Heart left ventricle (tissue), 16 donors: Measurements from ENCODE around the gene EHD4. TPM values are rescaled to one million over a fixed set of nuclear protein-coding genes. Genes with fewer than 3 reads are reported as not detected.

Experiments used
- ATAC-seq, 4 donors: fragments of 200-7000 bp; cut with Tn5 transposase; one replicate each; pipeline ENCODE4 v1.9.1; 2020 to 2022; ENCODE audit warnings: moderate library complexity in 4 of 4, mild to moderate bottlenecking in 3 of 4, moderate number of reproducible peaks in 1 of 4
- DNase-seq, 5 donors: peaks; one replicate each; pipeline ENCODE4 v3.0.0-alpha.2; 2020
- H3K27ac ChIP-seq, 12 donors: fragments of 200-600 bp; sonication (generic) in 4 of 12; one replicate each; pipeline versions ENCODE4 v1.5.0 to v1.8.0; 2016 to 2022; ENCODE audit warnings: mild to moderate bottlenecking in 2 of 12
- H3K27me3 ChIP-seq, 9 donors: fragments of 200-600 bp; sonication (generic) in 2 of 9; one replicate each; pipeline versions ENCODE4 v1.5.1 to v1.8.0; 2016 to 2022; ENCODE audit warnings: mild to moderate bottlenecking in 3 of 9
- H3K36me3 ChIP-seq, 9 donors: fragments of 200-600 bp; sonication (generic) in 2 of 9; one replicate each; pipeline versions ENCODE4 v1.5.0 to v1.8.0; 2018 to 2022; ENCODE audit warnings: mild to moderate bottlenecking in 2 of 9
- H3K4me1 ChIP-seq, 12 donors: fragments of 200-600 bp; sonication (generic) in 4 of 12; one replicate each; pipeline versions ENCODE4 v1.5.0 to v1.8.0; 2016 to 2022; ENCODE audit warnings: mild to moderate bottlenecking in 3 of 12
- H3K4me3 ChIP-seq, 12 donors: fragments of 200-600 bp; sonication (generic) in 4 of 12; one replicate each; pipeline versions ENCODE4 v1.5.0 to v1.8.0; 2017 to 2022; ENCODE audit warnings: mild to moderate bottlenecking in 9 of 12, moderate library complexity in 4 of 12
- H3K9me3 ChIP-seq, 12 donors: fragments of 200-600 bp; sonication (generic) in 4 of 12; one replicate each; pipeline versions ENCODE4 v1.5.0 to v1.8.0; 2016 to 2022; ENCODE audit warnings: mild to moderate bottlenecking in 1 of 12
- POLR2A ChIP-seq, 2 donors: fragments of 450-650 bp; IDR thresholded peaks; one replicate each; pipeline ENCODE4 v1.6.1; 2017; ENCODE audit warnings: antibody characterized with exemption in 2 of 2, mild to moderate bottlenecking in 2 of 2, moderate library complexity in 2 of 2
- WGBS, 4 donors: extraction: QIAGEN DNeasy Blood & Tissue Kit in 2 of 4; methylation state at CpG; one replicate each; pipeline versions ENCODE4 v1.1.5 to v1.1.7; 2013 to 2018; 5-methylcytosine and 5-hydroxymethylcytosine counted together
- intact Hi-C, 10 donors: fragments of 100-400 bp; cut with DNase I; formaldehyde crosslinking; loops; one replicate each; pipeline versions ENCODE4 v1.11.1 to v1.14.2; 2022
- polyA plus RNA-seq, 2 donors: library from polyadenylated mRNA; stranded (reverse); fragments of 200-250 nt; gene quantifications; one replicate each; pipeline ENCODE4 v1.2.3, GENCODE V29; 2013
- total RNA-seq, 9 donors: library from RNA; depleted of rRNA in 2 of 9; stranded (reverse); fragments of >200 nt in 2 of 9; fragmentation: NEBNext Ultra II Directional in 3 of 9; extraction: Animal tissue kit (Norgen Biotek cat#: 25700) in 3 of 9; gene quantifications; one replicate each; pipeline versions ENCODE4 v1.1.0 to v1.2.4, GENCODE V29; 2016 to 2023
- TF ChIP-seq, protein P1 (sequence below), 12 donors: fragments of 200-600 bp; sonication (generic) in 4 of 12; IDR thresholded peaks; one replicate each; pipeline versions ENCODE4 v1.5.0 to v1.8.0; 2018 to 2022; ENCODE audit warnings: antibody characterized with exemption in 12 of 12, mild to moderate bottlenecking in 5 of 12
- donor health status: ischemic (EF 13 %, LVEDD 7.1; RV severe dilation, severe dysfunction).
- donor health status: healthy with polysubstance abuse.
- donor health status: DM: no; HTN: yes; CAD: no.
- donor health status: DM: no; HTN: no; CAD: no.
- donor health status: ischemic (EF 25% LVEDD 6.9; RV normal size, moderate dysfunction).
- donor health status: ischemic (EF 25% LVEDD 5.7; RV mildly dilated, moderate dysfunction).
- donor health status: healthy.
- donor health status: DM: yes; HTN: yes; CAD: no.
- donor health status: ischemic (EF 35%, LVEDD 5.7; RV mildly dilated, moderate dysfunction).
- donor health status: nonischemic (EF 11% LVEDD 7.7; RV severe dilation, severe dysfunction).
- donor health status: DM: yes; HTN: yes; CAD: no.
- donor health status: PGD.
- donor health status: ischemic (EF 29% LVEDD 5.4; RV normal size, mild dysfunction).
- donor health status: nonischemic (EF 23%, LVEDD 6.1; RV moderate dilation, normal function).

Gene EHD4
- total and polyA plus RNA-seq, 11 donors = 25.6 to 70.8 (median 43.9) TPM

DNA sequence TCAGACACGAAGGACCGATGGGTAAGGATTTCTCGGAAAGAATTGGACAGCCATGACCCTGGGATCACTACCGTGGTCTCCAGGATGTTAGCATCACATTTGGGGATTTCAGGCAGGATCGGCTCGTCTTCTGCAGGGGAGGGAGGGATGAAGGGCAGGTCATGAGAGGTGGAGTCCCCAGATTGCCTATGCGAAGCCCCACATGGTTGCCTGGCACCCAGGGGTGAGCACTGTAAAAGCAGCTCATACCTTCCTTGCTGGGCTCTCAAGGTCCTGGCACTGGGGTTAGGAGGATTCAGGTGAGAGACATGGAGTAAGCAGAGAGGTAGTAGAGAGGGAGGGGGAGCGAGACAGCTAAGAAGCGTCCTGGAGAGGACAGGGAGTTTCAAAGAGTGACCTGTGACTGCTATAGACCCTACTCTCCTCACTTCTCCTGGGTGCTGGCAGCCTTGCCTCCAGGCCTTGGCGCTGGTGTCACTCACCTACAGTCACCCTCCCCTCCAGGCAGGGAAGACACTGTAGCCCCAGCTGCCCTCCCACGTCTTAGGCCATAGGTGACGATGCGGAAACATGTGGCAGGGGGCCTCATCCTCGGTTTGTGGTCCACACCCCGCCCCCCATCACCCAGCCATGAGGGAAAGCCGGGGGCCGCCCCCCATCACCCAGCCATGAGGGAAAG, 15.0 kb upstream of the EHD4 start:
- no peaks in the 10 kb centered on the region for H3K36me3 ChIP-seq
- H3K4me1 ChIP-seq = peaks cover 0 to 3% (median 0%) of the 10 kb centered on the region in 12 donors
- no peak overlapping the region for H3K4me3 ChIP-seq
- no peaks in the 10 kb centered on the region for H3K27me3 ChIP-seq
- ATAC-seq (no peak), DNase-seq (no peak)
- H3K9me3 ChIP-seq = no peaks in the 10 kb centered on the region
- 79 to 90% (median 86%) methylated on average over 12 to 17 of the region's 17 CpGs for WGBS, 4 donors
- H3K27ac ChIP-seq = no peak overlapping the region
- TF ChIP-seq POLR2A (IDR thresholded peaks at IDR 0.05) = no peak
- TF ChIP-seq, protein P1, sequence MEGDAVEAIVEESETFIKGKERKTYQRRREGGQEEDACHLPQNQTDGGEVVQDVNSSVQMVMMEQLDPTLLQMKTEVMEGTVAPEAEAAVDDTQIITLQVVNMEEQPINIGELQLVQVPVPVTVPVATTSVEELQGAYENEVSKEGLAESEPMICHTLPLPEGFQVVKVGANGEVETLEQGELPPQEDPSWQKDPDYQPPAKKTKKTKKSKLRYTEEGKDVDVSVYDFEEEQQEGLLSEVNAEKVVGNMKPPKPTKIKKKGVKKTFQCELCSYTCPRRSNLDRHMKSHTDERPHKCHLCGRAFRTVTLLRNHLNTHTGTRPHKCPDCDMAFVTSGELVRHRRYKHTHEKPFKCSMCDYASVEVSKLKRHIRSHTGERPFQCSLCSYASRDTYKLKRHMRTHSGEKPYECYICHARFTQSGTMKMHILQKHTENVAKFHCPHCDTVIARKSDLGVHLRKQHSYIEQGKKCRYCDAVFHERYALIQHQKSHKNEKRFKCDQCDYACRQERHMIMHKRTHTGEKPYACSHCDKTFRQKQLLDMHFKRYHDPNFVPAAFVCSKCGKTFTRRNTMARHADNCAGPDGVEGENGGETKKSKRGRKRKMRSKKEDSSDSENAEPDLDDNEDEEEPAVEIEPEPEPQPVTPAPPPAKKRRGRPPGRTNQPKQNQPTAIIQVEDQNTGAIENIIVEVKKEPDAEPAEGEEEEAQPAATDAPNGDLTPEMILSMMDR (IDR thresholded peaks at IDR 0.05) = no peak
- intact Hi-C loops = loop anchor here in 4 of 10 donors (5.0 to 10.0 kb wide), 2 partner anchors 147 to 150 kb away; no protein-coding TSS in a partner anchor

DNA sequence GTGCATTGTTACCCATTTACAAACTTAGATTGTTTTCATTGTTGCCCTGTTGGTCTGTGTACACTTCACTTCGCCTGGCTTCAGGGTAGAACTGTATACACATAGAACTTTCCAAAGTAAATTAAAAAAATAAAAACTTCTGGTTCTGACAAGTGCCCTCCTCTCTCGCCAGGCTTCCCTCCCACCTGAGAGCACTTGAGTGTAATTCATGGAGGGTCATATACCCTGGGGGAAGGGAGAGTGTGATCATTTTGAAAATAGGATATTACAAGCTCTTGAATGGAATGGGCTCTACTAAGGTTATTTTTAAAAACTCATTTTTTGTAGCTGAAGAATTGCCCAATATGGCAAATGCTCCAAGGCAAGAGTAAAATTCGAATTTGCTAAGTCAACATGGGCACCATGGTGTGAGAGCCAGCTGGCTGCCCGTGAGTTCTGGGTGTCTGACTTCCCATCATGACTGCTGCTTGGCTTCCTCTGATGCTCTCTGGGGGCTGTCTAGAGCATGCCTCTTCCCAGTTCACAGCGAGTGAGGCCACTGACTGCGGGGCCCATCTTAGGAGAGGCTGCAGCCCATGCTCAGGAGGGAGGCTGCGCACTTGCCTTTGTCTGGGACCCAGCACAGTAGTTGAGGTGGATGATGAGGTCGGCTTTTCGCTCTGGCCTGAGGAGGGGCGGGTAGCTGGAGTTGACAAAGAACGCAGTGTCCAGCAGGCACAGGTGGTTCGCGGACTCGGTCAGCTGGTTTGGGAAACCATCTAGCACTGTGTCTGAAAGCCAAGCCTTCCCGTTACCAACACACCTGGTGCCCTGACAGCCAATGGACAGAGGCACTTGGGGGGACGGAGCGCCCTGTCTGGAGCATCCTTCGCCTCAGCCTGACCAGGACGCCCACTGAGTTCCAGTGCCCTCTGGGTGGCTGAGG, 13.1 kb upstream of the EHD4 start:
- TF ChIP-seq, protein P1 (IDR thresholded peaks at IDR 0.05) = no peak
- no peak for TF ChIP-seq POLR2A (IDR thresholded peaks at IDR 0.05)
- no peak for DNase-seq
- no peaks in the 10 kb centered on the region for H3K36me3 ChIP-seq
- intact Hi-C loops = loop anchor here in 4 of 10 donors (5.0 to 10.0 kb wide), 2 partner anchors 149 to 152 kb away; no protein-coding TSS in a partner anchor
- H3K27ac ChIP-seq = no peak overlapping the region
- H3K4me3 ChIP-seq = no peak overlapping the region
- H3K4me1 ChIP-seq = peaks cover 0 to 21% (median 4%) of the 10 kb centered on the region in 12 donors
- no peak for ATAC-seq
- 93 to 94% (median 94%) methylated on average over 18 to 19 of the region's 19 CpGs for WGBS, 4 donors
- no peaks in the 10 kb centered on the region for H3K27me3 ChIP-seq
- no peaks in the 10 kb centered on the region for H3K9me3 ChIP-seq

DNA sequence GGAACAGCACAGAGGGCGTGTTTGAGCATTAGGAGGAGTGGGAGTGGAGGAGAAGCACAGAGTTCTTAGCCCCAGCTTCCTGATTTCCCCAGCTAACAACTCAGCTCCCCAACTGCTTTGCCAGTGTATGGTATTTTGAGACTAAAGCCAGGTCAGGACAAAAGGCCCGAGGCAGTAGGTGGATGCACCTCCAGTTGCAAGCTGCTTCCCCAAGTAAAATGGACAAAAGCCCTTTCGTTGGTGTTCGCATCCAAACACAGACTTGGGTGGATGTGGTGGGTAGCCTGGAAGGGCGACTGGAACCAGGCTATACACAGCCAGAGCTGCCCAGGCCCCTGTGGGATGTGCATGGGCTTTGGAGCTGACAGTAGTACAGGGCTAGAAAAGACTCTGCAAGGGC, 12.3 kb upstream of the EHD4 start:
- DNase-seq (no peak), ATAC-seq (no peak)
- Histone ChIP-seq H3K4me1 (peaks cover 0 to 30% (median 9%) of the 10 kb centered on the region in 12 donors), H3K27me3 (no peaks in the 10 kb centered on the region), H3K36me3 (no peaks in the 10 kb centered on the region), H3K9me3 (no peaks in the 10 kb centered on the region), H3K4me3 (no peak overlapping the region), H3K27ac (no peak overlapping the region)
- TF ChIP-seq, protein P1 (IDR thresholded peaks at IDR 0.05) = no peak
- TF ChIP-seq POLR2A (IDR thresholded peaks at IDR 0.05) = no peak
- intact Hi-C loops = loop anchor here in 5 of 10 donors (5.0 to 10.0 kb wide), 3 partner anchors 148 to 153 kb away; no protein-coding TSS in a partner anchor
- WGBS, 4 donors = 91 to 97% (median 93%) methylated on average over 5 of the region's 5 CpGs
